PC-9 (cell line): ENCODE data around the gene CYFIP2.

Experiments used
- EZH2 ChIP-seq: fragments of 200-600 bp; sonication (generic); IDR thresholded peaks from 2 replicates; pipeline ENCODE4 v1.8.0; 2017; ENCODE audit warnings: antibody characterized with exemption, low read depth
- TF ChIP-seq, protein P1 (sequence below): fragments of 200-600 bp; sonication (generic); conservative IDR thresholded peaks from 2 replicates; pipeline ENCODE4 v1.6.1; 2017; ENCODE audit warnings: mixed run types, antibody characterized with exemption, mild to moderate bottlenecking, moderate library complexity

DNA sequence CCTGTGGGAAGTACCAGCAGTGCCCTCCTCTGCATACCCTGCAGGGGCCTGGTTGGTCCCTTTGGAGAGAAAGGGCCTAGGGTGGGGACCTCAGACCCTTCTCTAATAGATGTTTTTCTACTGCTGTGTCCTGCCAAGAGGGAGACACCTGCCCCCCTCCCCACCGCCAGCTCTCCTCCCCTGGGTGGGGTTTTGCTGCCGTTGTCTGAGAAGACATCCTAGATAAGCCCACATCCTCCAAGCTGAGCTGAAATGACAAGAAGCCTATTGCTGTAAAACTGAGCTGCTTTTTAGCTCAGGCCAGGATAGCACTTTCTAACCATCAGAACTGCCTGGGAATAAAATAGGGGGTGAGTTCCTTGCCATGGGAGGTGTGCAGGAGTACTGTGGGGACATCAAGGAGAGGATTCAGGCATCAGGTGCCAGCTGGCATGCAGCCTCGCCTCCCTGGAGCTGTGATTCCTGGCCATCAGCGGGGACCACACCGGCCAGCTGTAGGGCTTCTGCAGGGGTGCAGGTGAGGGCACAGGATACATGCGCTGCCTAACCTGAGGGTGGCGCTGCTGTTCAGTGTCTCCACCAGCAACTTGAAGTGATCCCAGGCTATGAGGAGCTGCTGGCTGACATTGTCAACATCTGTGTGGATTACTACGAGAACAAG lies 37.9 kb downstream of the CYFIP2 start:
- TF ChIP-seq, protein P1, sequence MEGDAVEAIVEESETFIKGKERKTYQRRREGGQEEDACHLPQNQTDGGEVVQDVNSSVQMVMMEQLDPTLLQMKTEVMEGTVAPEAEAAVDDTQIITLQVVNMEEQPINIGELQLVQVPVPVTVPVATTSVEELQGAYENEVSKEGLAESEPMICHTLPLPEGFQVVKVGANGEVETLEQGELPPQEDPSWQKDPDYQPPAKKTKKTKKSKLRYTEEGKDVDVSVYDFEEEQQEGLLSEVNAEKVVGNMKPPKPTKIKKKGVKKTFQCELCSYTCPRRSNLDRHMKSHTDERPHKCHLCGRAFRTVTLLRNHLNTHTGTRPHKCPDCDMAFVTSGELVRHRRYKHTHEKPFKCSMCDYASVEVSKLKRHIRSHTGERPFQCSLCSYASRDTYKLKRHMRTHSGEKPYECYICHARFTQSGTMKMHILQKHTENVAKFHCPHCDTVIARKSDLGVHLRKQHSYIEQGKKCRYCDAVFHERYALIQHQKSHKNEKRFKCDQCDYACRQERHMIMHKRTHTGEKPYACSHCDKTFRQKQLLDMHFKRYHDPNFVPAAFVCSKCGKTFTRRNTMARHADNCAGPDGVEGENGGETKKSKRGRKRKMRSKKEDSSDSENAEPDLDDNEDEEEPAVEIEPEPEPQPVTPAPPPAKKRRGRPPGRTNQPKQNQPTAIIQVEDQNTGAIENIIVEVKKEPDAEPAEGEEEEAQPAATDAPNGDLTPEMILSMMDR = peak; percentile 41; the same call in 1 of the 2 replicates
- TF ChIP-seq EZH2 = no peak
